Glutamatergic neuron (in vitro differentiated cells): ENCODE results near the gene KCNMB2. TPM values are rescaled to one million over a fixed set of nuclear protein-coding genes. Genes with fewer than 3 reads are reported as not detected.

ENCODE experiments used
- DNase-seq: peaks from one replicate; pipeline ENCODE4 v3.0.0; 2022
- H3K27ac Mint-ChIP-seq: one replicate; pipeline ENCODE4 v1.8.0; 2020; ENCODE audit warnings: mild to moderate bottlenecking, mixed read lengths, inconsistent platforms; ENCODE audit not compliant: unreplicated experiment
- H3K27me3 Mint-ChIP-seq: one replicate; pipeline ENCODE4 v1.8.0; 2020; ENCODE audit warnings: mild to moderate bottlenecking, moderate library complexity, mixed read lengths, inconsistent platforms; ENCODE audit not compliant: unreplicated experiment
- H3K36me3 Mint-ChIP-seq: one replicate; pipeline ENCODE4 v1.8.0; 2020; ENCODE audit warnings: mild to moderate bottlenecking, mixed read lengths, inconsistent platforms; ENCODE audit not compliant: unreplicated experiment
- H3K4me1 Mint-ChIP-seq: one replicate; pipeline ENCODE4 v1.8.0; 2020; ENCODE audit warnings: mild to moderate bottlenecking, low read depth, mixed read lengths, inconsistent platforms; ENCODE audit not compliant: unreplicated experiment
- H3K4me3 Mint-ChIP-seq: one replicate; pipeline ENCODE4 v1.8.0; 2020; ENCODE audit warnings: mild to moderate bottlenecking, mixed read lengths, inconsistent platforms; ENCODE audit not compliant: unreplicated experiment
- H3K9me3 Mint-ChIP-seq: one replicate; pipeline ENCODE4 v1.8.0; 2020; ENCODE audit warnings: mild to moderate bottlenecking, moderate library complexity, mixed read lengths, inconsistent platforms; ENCODE audit not compliant: unreplicated experiment
- total RNA-seq: library from RNA; stranded (reverse); fragmentation: NEBNext Ultra II Directional; extraction: Animal tissue kit (Norgen Biotek cat#: 25700); gene quantifications from one replicate; pipeline ENCODE4 v1.2.1, GENCODE V29; 2021; ENCODE audit not compliant: unreplicated experiment
- TF ChIP-seq, protein P1 (sequence below): fragments of 200-600 bp; sonication (generic); IDR thresholded peaks from one replicate; pipeline ENCODE4 v1.5.0; 2021; ENCODE audit not compliant: partially characterized antibody, unreplicated experiment

The KCNMB2 gene
- total RNA-seq, 1 donor from 2014 or later, result 0.47 TPM

DNA sequence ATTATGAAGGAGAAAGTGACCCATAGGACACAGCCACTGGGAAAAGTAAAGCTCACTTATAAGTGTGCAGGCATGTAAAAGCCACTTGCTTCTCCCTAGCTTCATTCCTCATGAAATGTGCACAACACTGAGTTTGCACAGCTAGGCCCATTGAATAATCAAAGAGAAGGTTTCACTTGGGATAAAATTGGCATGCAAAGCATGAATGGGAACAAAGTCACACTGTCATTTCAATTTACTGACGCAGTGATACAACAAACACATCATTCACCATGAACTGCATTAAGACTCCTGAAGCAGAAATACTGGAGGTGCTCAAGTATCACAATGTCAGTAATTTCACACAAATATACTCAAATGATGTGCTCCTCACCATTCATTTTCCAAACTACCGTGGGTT, 61.1 kb downstream of the KCNMB2 start:
- H3K36me3 Mint-ChIP-seq, result no peaks in the 10 kb centered on the region
- H3K9me3 Mint-ChIP-seq, result no peaks in the 10 kb centered on the region
- DNase-seq, result no peak
- TF ChIP-seq, protein P1, sequence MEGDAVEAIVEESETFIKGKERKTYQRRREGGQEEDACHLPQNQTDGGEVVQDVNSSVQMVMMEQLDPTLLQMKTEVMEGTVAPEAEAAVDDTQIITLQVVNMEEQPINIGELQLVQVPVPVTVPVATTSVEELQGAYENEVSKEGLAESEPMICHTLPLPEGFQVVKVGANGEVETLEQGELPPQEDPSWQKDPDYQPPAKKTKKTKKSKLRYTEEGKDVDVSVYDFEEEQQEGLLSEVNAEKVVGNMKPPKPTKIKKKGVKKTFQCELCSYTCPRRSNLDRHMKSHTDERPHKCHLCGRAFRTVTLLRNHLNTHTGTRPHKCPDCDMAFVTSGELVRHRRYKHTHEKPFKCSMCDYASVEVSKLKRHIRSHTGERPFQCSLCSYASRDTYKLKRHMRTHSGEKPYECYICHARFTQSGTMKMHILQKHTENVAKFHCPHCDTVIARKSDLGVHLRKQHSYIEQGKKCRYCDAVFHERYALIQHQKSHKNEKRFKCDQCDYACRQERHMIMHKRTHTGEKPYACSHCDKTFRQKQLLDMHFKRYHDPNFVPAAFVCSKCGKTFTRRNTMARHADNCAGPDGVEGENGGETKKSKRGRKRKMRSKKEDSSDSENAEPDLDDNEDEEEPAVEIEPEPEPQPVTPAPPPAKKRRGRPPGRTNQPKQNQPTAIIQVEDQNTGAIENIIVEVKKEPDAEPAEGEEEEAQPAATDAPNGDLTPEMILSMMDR, result no peak
- H3K27ac Mint-ChIP-seq, result no peak overlapping the region
- H3K4me3 Mint-ChIP-seq, result no peak overlapping the region
- no peaks in the 10 kb centered on the region for H3K4me1 Mint-ChIP-seq
- H3K27me3 Mint-ChIP-seq, result no peaks in the 10 kb centered on the region

DNA sequence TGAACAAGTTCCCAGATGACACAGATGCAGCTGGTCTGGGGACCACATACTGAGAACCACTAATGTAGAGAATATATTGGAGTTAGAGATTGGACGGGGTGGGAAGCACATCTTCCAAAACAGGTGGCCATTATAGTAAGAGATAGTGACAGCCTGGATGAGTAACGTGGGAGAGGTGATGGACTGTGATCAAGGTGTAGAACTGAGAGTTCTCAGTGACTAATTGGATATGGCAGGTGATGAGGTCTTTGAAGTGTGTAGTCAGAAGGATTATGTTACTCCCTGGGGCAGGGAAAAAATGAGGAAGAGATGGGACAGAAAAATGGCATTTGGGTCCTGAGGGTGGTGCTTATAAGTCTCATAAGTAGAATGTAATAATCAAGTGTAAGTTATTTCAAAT, 66.6 kb downstream of the KCNMB2 start:
- no peak overlapping the region for H3K4me3 Mint-ChIP-seq
- H3K27me3 Mint-ChIP-seq, result no peaks in the 10 kb centered on the region
- H3K36me3 Mint-ChIP-seq, result no peaks in the 10 kb centered on the region
- no peak overlapping the region for H3K27ac Mint-ChIP-seq
- no peak for DNase-seq
- TF ChIP-seq, protein P1, result no peak
- H3K9me3 Mint-ChIP-seq, result no peaks in the 10 kb centered on the region
- peaks cover 10% of the 10 kb centered on the region for H3K4me1 Mint-ChIP-seq

DNA sequence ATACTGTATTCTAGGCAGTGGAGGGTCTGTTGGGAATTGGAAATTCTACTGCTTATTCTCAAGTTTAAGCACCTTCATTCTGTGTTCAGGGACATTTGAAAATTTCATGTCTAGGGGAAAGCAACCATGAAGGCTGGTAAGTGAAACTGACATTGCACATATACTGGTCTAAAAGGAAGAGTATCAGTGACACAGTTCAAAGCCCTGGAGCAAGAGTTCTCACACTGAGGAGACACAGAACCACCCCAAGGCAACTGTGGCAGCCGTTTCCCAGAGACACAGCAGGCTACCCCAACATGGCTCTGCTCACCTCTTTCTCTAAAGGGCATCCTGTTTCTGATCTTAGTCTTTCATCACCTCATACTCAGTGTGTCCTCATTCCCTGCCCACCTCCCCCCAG, 67.5 kb downstream of the KCNMB2 start:
- peaks cover 2% of the 10 kb centered on the region for H3K27me3 Mint-ChIP-seq
- TF ChIP-seq, protein P1, result no peak
- peaks cover 10% of the 10 kb centered on the region for H3K4me1 Mint-ChIP-seq
- DNase-seq, result no peak
- H3K36me3 Mint-ChIP-seq, result no peaks in the 10 kb centered on the region
- H3K9me3 Mint-ChIP-seq, result no peaks in the 10 kb centered on the region
- no peak overlapping the region for H3K27ac Mint-ChIP-seq
- no peak overlapping the region for H3K4me3 Mint-ChIP-seq

DNA sequence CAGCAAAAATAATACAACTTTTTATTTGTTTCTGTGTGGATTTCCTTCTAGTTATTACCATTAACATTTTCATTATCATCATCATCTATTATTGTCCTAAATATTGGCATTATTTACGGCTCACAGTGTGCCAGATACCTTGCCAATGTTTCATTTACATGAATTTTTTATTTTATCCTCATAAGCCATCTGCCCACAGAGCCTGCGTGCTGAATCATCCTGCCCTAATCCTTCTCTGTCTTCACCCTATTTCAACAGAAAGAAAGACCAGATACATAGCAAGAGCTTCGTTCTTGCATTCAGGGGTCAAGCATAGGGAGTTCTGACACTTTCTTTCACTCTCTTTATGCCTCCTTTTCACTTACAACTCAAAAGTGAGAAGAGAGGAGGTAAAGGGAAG, 82.0 kb downstream of the KCNMB2 start:
- Mint-ChIP-seq H3K27ac (no peak overlapping the region), H3K27me3 (no peaks in the 10 kb centered on the region), H3K36me3 (no peaks in the 10 kb centered on the region), H3K4me1 (peaks cover 3% of the 10 kb centered on the region), H3K4me3 (no peak overlapping the region), H3K9me3 (no peaks in the 10 kb centered on the region)
- TF ChIP-seq, protein P1, result no peak
- DNase-seq, result no peak

DNA sequence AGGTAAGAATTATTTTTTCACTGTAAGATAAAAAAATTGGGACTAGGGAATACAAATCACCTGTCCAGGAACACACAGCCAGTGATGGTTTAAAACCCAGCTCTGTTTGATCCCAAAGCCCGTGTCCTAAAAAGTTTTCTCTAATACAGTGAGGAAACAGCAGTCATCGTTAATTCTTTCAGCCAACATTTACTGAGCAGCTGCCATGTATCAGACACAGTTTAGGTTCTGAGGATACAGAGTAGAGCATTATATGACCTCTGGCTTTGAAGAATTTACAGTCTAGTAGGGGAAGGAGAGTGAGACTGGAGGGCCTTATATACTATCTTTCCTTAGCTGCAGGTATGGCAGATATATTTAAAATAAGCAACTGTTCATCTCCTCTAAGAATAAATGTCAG, 82.7 kb downstream of the KCNMB2 start:
- H3K36me3 Mint-ChIP-seq, result no peaks in the 10 kb centered on the region
- TF ChIP-seq, protein P1, result no peak
- H3K27ac Mint-ChIP-seq, result no peak overlapping the region
- no peak overlapping the region for H3K4me3 Mint-ChIP-seq
- H3K4me1 Mint-ChIP-seq, result peaks cover 3% of the 10 kb centered on the region
- no peak for DNase-seq
- no peaks in the 10 kb centered on the region for H3K9me3 Mint-ChIP-seq
- no peaks in the 10 kb centered on the region for H3K27me3 Mint-ChIP-seq
